CD4-positive, alpha-beta T cell (primary cell): ENCODE data around the gene KRTAP5-2. TPM values are rescaled to one million over a fixed set of nuclear protein-coding genes. Genes with fewer than 3 reads are reported as not detected.

Experiments
- ATAC-seq: fragments of 200-7000 bp; cut with Tn5 transposase; one replicate; pipeline ENCODE4 v1.10.0; 2022; ENCODE audit warnings: mild to moderate bottlenecking; ENCODE audit not compliant: poor library complexity
- CTCF ChIA-PET: fragments of 350-600 bp; sonication (Branson Sonifier 250); formaldehyde crosslinking; loops from one replicate; lab custom pipeline; 2021; ENCODE audit warnings: antibody characterized with exemption, inconsistent platforms; lab: Charles Lee
- POLR2A ChIA-PET: fragments of 350-600 bp; sonication (Branson Sonifier 250); formaldehyde crosslinking; loops from one replicate; lab custom pipeline; 2021; ENCODE audit warnings: antibody characterized with exemption, inconsistent platforms; lab: Charles Lee
- DNase-seq, 14 experiments: peaks; one replicate each; pipeline ENCODE4 v3.0.0-alpha.2; 2013 to 2020; ENCODE audit warnings: mixed read lengths in 2 of 14
- H3K27ac ChIP-seq, 2 donors: one replicate each; pipeline versions ENCODE4 v1.5.1 to v1.7.0; 2013; ENCODE audit warnings: low read length in 2 of 2, low read depth in 1 of 2, mild to moderate bottlenecking in 1 of 2
- H3K27me3 ChIP-seq, 2 experiments: 1 replicate in 1 of 2; 2 replicates in 1 of 2; pipeline versions ENCODE4 v1.6.1 to v1.7.0; 2013; ENCODE audit warnings: low read length in 2 of 2, control low read depth in 1 of 2, mild to moderate bottlenecking in 1 of 2, moderate library complexity in 1 of 2; ENCODE audit not compliant: insufficient read depth in 2 of 2, control insufficient read depth in 1 of 2
- H3K36me3 ChIP-seq: one replicate; pipeline ENCODE4 v1.6.1; 2013; ENCODE audit warnings: low read length, control low read depth; ENCODE audit not compliant: insufficient read depth
- H3K4me1 ChIP-seq: one replicate; pipeline ENCODE4 v1.6.1; 2013; ENCODE audit warnings: low read length, control low read depth; ENCODE audit not compliant: insufficient read depth
- H3K4me3 ChIP-seq: one replicate; pipeline ENCODE4 v1.5.1; 2013; ENCODE audit warnings: mild to moderate bottlenecking, low read length, moderate library complexity
- H3K9me3 ChIP-seq, 2 experiments: 1 replicate in 1 of 2; 2 replicates in 1 of 2; pipeline versions ENCODE4 v1.6.1 to v1.7.0; 2013; ENCODE audit warnings: low read length in 2 of 2, mild to moderate bottlenecking in 2 of 2, control low read depth in 1 of 2, moderate library complexity in 1 of 2; ENCODE audit not compliant: control insufficient read depth in 1 of 2, insufficient read depth in 1 of 2
- H3K27ac Mint-ChIP-seq: one replicate; pipeline ENCODE4 v1.8.0; 2020; ENCODE audit warnings: mixed read lengths
- H3K27me3 Mint-ChIP-seq: one replicate; pipeline ENCODE4 v1.8.0; 2021; ENCODE audit warnings: mixed read lengths
- H3K36me3 Mint-ChIP-seq: one replicate; pipeline ENCODE4 v1.8.0; 2021; ENCODE audit warnings: low read depth, mixed read lengths
- H3K4me1 Mint-ChIP-seq: one replicate; pipeline ENCODE4 v1.8.0; 2021; ENCODE audit warnings: low read depth, mixed read lengths
- H3K4me3 Mint-ChIP-seq: one replicate; pipeline ENCODE4 v1.8.0; 2020; ENCODE audit warnings: mild to moderate bottlenecking, mixed read lengths
- H3K9me3 Mint-ChIP-seq: one replicate; pipeline ENCODE4 v1.8.0; 2020; ENCODE audit warnings: mixed read lengths
- CTCF ChIP-seq: fragments of 200-600 bp; IDR thresholded peaks from one replicate; pipeline ENCODE4 v1.8.0; 2022; ENCODE audit warnings: antibody characterized with exemption, mild to moderate bottlenecking
- intact Hi-C, 2 experiments: fragments of 100-400 bp; cut with DNase I in 1 of 2; cut with micrococcal nuclease in 1 of 2; formaldehyde crosslinking; loops; one replicate each; pipeline versions ENCODE4 v1.15.1 to v1.9.0; 2023 to 2025; cut with DNase I, micrococcal nuclease
- total RNA-seq, 174 experiments: library from RNA in 2 of 174; stranded (reverse) in 2 of 174; gene quantifications; one replicate each; pipeline ENCODE4 v1.2.3 and lab custom pipeline; 2021 to 2026

Gene KRTAP5-2
- total RNA-seq, 2 experiments from 2014 or later = not detected

GRCh38 chr11:1624621-1625020 is 26.5 kb upstream of the KRTAP5-2 start:
- TF ChIP-seq CTCF = no peak
- H3K27me3 Mint-ChIP-seq = peaks cover 18% of the 10 kb centered on the region
- no peak overlapping the region for H3K27ac ChIP-seq
- H3K9me3 Mint-ChIP-seq = no peaks in the 10 kb centered on the region
- ChIA-PET POLR2A (no interaction called here), CTCF (interaction anchor here (1.4 kb wide), 1 partner anchor 50 kb away, joined by 4 read pairs; no protein-coding TSS in a partner anchor)
- DNase-seq (no peak), ATAC-seq (no peak)
- H3K4me1 Mint-ChIP-seq = peaks cover 5% of the 10 kb centered on the region
- no peak overlapping the region for H3K4me3 Mint-ChIP-seq
- H3K4me1 ChIP-seq = peaks cover 12% of the 10 kb centered on the region
- no peaks in the 10 kb centered on the region for H3K9me3 ChIP-seq
- H3K36me3 Mint-ChIP-seq = no peaks in the 10 kb centered on the region
- no peak overlapping the region for H3K4me3 ChIP-seq
- no peak overlapping the region for H3K27ac Mint-ChIP-seq
- intact Hi-C loops = loop anchor here in 1 of 2 experiments (5.0 kb wide), 1 partner anchor 77 kb away; no protein-coding TSS in a partner anchor
- peaks cover 0 to 5% of the 10 kb centered on the region in 2 experiments for H3K27me3 ChIP-seq
- no peaks in the 10 kb centered on the region for H3K36me3 ChIP-seq

GRCh38 chr11:1623716-1624115 is 25.6 kb upstream of the KRTAP5-2 start:
- intact Hi-C loops = no loop called here
- no peak for DNase-seq
- peaks cover 13% of the 10 kb centered on the region for H3K4me1 ChIP-seq
- TF ChIP-seq CTCF = no peak
- H3K36me3 ChIP-seq = no peaks in the 10 kb centered on the region
- ChIA-PET POLR2A (no interaction called here), CTCF (interaction anchor here (1.4 kb wide), 1 partner anchor 49 kb away, joined by 4 read pairs; no protein-coding TSS in a partner anchor)
- no peak overlapping the region for H3K27ac Mint-ChIP-seq
- H3K4me3 ChIP-seq = no peak overlapping the region
- H3K9me3 ChIP-seq = no peaks in the 10 kb centered on the region
- H3K27me3 Mint-ChIP-seq = peaks cover 15% of the 10 kb centered on the region
- H3K27ac ChIP-seq = no peak overlapping the region
- ATAC-seq = no peak
- H3K36me3 Mint-ChIP-seq = no peaks in the 10 kb centered on the region
- no peaks in the 10 kb centered on the region for H3K27me3 ChIP-seq
- H3K4me3 Mint-ChIP-seq = no peak overlapping the region
- peaks cover 6% of the 10 kb centered on the region for H3K4me1 Mint-ChIP-seq
- H3K9me3 Mint-ChIP-seq = no peaks in the 10 kb centered on the region

- H3K36me3 Mint-ChIP-seq = no peaks in the 10 kb centered on the region
- H3K4me3 ChIP-seq = no peak within 1 kb of the TSS
- no peaks in the 10 kb centered on the region for H3K9me3 Mint-ChIP-seq
- H3K27ac Mint-ChIP-seq = no peak within 1 kb of the TSS
- TF ChIP-seq CTCF = no peak
- H3K27me3 Mint-ChIP-seq = peaks cover 18% of the 10 kb centered on the region
- H3K4me1 ChIP-seq = peaks cover 11% of the 10 kb centered on the region
- no peak within 1 kb of the TSS for H3K27ac ChIP-seq
- no peak for ATAC-seq
- H3K4me3 Mint-ChIP-seq = no peak within 1 kb of the TSS
- intact Hi-C loops = no loop called here
- DNase-seq = no peak
- ChIA-PET CTCF (no interaction called here), POLR2A (no interaction called here)
- no peaks in the 10 kb centered on the region for H3K36me3 ChIP-seq
- peaks cover 6% of the 10 kb centered on the region for H3K4me1 Mint-ChIP-seq
- no peaks in the 10 kb centered on the region for H3K27me3 ChIP-seq
- no peaks in the 10 kb centered on the region for H3K9me3 ChIP-seq
These were observed 24.0 kb upstream of the KRTAP5-2 start, which contains the start of gene KRTAP5-4 for GRCh38 chr11:1622086-1622485. Gene KRTAP5-4, minus strand, starts transcription at chr11:1622138. Its CDS starts 45 bp downstream, at chr11:1622093.
